ENCODE results near the gene USP15.
"Not testable (repeated sequence)": the region's sequence is repeated elsewhere in the genome, so short reads cannot be mapped to it uniquely, and the experiment has no call there.

The USP15 gene

DNA sequence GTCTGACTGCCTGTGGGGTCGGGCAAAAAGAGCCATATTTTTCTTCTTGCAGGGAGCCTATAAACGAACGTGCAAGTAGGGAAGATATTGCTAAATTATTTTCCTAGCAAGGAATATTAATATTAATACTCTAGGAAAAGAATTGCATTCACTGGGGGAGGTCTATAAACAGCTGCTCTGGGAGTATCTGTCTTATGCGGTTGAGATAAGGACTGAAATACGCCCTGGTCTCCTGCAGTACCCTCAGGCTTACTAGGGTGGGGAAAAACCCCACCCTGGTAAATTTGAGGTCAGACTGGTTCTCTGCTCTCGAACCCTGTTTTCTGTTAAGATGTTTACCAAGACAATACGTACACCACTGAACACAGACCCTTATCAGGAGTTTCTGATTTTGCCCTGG is 203.0 kb downstream of the USP15 start:
- DNase-seq, result not testable (repeated sequence)
